GDM1 (cell line): Measurements from ENCODE around the gene GCAT.
"Not testable (repeated sequence)": the region's sequence is repeated elsewhere in the genome, so short reads cannot be mapped to it uniquely, and the experiment has no call there.

Experiments
- DNase-seq: peaks from one replicate; lab custom pipeline; 2025; lab: John Stamatoyannopoulos, UW

GCAT gene

DNA sequence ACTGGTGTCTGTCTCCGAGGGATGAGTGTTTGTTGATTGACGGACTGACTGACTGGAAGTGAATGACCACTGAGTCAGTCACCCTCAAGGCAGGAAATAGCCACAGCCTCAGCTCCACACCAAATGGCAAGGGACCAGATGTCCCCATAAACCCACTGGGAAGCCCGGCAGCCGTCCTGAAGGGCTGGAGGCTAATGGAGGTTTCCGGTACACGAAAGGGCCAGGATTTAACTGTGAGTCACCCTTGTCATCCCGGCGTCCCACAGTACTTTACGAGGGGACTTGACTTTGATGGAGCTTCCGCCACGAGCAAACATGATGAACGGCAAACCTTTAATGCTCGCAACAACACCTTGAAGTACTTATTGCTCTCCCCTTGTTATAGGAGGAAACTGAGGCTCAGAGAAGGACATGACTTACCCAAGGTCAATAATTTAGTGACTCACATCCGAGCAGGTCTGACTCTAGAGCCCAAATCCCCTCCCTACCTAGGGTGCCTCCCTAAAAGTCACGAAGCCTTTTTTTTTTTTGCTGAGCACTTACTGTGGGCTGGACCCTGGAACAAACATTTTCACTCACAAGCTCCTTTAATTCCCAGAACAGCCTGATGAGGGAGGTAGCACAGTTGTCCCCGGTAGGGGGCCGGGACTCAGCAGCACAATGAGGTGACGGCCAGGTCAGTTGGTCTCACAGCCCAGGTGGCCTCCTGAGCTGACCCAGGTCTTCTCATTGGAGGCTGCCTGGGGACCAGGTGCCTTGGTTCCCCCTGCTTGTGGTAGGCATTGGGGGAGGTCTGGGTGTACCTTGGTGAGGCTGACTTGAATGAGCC is 25.2 kb upstream of the GCAT start:
- DNase-seq: no peak

DNA sequence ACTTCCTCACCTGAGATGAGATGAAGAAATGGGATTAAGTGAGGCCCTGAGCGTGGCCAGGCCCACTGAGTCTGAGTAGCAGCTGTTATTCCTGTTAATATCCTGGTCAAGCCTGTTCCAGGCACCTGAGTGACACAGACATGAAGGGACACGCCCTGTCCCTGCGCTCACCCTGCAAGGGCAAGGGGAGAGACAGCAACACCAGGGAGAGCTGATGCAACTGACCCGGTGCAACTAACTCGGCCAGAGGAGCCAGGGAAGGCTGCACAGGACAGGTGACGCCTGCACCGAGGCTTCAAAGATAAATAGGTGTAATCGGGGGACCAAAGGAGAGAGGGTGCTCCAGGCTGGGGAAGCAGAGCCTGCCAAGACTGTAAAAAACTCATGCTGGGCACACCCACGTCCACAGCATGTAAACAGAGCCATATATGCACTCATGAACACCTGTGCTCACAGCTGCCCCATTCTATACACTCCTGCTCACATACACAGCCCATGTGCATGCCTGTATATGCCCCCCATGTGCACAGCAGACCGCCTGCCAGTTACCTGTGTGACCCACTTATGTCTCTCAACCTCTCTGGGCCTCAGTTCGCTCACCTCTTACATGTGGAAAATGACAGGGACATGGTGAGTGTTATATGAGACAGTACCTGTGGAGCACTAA is 22.8 kb upstream of the GCAT start:
- DNase-seq: no peak

DNA sequence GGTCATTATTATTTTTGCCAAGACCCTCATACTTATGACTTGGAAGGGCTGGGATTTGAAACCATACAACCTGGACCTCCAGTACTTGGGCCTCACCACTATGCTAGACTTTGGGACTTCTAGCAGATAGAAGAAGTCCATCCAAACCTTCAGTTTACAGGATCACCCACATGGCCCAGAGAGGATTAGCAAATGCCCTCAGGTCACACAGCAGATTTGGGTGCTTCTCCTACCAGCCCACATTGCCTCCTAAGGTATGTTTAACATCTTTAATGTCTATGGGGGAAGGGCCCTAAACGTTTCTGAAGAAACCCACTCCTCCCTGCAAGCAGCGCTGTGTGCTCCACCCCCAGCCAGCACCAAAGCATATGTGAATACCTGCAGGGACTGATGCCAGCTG is 17.5 kb upstream of the GCAT start:
- no peak for DNase-seq

DNA sequence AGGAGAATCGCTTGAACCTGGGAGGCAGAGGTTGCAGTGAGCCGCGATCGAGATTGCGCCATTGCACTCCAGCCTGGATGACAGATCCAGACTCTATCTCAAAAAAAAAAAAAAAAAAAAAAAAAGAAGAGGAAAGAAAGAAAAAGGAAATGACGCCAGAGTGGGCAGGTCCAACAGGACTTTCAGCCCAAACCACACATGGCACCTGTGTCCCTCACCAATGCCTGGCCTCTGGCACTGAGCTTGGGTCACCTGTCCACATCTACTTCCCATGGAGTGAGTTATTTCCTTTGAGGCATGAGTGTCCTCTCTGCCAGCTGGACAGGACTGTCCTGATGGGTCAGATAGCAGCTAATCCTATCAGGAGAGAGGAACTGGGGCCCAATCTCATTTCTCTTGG is 15.2 kb upstream of the GCAT start:
- DNase-seq: no peak

DNA sequence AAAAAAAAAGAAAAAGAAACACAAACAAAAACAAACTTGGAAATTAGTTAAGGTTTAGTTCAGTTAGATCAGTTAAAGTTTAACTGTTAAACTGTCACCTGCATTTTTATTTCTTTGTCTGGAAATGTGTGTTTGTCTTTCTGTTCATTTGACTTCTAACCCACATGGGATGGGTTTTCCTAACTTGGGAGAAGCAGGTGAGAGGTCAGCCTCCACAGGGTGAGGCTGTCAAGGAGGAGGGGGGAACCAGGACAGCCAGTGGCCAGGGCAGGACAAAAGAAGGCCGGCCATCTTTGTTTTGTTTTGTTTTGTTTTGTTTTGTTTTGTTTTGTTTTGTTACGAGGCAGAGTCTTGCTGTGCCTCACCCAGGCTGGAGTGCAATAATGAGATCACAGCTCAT is 13.4 kb upstream of the GCAT start:
- no peak for DNase-seq

- DNase-seq: no peak
Measured at GRCh38 chr22:37796079-37796478, 11.7 kb upstream of the GCAT start.

- DNase-seq: not testable (repeated sequence)
Measured at GRCh38 chr22:37797259-37797658, 10.5 kb upstream of the GCAT start.

DNA sequence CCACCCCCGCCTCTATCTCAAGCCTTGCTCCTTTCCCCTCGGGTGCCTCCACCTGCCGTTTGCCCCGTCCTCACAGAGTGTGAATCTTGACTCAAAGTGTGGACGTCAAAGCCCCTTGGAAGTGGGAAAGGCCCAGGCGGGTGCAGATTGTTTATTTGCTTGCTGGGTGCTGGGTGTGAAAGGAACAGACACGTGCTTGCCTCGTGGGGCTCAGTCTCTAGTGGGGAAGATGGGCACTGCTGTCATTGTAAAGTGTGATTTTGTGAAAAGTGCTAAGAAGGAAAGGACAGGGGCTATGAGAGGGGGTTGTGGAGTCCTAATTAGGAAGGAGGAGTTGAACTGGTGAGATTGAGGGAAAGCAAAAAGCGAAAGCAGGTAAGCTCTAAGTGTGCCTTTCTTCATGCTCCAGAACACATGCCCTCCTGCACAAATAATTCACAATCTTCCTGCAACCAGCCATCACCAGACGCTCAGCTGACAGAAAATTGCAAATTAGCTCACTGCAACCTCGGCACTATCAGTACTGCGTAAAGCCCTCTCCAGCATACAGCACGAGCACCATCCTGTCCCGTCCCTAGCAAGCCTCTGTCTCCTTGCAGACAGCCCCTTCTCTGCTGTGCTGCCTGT is 9.7 kb upstream of the GCAT start:
- no peak for DNase-seq

GRCh38 chr22:37799979-37800378 is 7.8 kb upstream of the GCAT start:
- not testable (repeated sequence) for DNase-seq

GRCh38 chr22:37801946-37802309 is 5.8 kb upstream of the GCAT start:
- DNase-seq: no peak

GRCh38 chr22:37802310-37803194 is 5.2 kb upstream of the GCAT start:
- peak; percentile 32 for DNase-seq

DNA sequence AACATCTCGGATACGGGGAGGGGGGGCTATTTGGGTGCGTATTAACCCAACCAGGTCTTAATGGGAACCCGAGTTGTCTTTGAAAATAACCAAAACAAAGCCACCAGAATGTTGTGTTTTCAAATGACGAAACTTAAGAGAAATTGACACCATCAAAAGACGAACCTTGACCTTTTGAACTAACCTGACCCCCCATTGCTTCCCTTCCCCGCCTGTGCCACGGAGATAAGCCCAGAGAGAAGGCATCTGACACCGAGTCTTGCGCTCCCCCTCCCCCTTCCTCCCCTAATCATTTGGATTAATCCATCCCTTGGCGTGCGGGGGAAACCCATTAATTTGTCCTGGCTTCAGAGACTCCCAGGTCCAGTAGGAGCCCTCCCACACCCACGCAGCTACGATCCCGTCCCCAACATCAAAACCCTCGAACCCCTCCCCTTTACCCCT is 4.5 kb upstream of the GCAT start:
- no peak for DNase-seq

DNA sequence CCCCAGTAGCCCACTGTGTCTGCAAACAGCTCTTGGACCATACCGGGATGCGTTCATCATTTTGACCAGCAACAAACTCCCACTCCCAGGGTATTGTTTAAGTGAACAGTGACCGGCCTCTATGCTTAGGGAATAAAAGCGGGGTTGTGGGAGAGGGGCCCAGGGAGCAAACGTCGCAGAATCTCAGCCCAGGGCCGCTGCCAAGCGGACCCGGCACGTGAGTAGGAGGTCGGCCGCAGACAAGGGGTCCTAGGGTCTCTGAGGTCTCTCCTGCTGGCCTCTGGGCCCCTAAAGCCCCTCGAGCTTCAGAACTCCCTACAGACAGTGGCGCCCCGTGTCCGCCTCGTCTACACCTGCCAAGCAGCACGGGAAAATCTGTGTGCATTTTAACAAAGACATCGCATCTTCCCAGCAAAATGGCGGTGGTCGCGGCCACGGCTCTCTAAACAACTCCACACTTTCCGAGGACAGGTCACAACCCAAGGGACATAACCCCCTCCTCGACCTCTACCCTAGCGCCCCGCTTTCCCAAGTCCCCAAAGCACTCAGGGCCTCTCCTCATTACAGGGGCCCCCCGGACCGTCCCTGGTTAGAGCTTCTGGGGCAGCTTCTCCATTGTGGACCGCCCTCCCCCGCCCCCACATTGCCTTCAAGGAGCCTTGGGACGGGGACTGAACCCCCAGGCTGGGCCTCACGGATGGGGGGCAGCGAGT is 3.9 kb upstream of the GCAT start:
- no peak for DNase-seq

DNA sequence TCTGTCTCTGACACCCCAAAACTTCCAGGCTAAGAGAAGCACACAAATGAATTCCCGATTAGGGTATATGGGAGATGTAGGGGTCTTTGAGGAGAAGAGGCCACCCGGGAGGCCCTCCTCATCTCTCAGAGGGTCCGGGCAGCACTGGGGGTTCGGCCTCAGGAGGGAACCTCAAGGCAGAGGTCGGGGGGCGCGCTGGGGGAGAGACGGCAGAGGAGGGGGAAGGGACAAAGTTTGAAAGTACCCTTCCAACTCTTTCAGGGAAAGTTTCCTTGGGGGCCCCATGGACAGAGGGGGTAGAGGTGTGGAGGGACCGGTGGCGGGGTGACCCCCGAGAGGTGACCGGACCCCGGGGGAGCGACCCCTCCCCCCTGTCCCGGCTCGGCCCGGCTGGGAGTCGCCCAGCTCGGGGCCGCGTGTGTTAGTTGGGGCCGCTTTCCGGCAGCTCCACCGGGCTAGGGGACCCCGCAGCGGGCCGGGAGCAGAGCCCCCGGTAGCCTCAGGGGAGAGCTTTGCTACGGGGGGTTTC is 3.3 kb upstream of the GCAT start:
- DNase-seq: no peak

DNA sequence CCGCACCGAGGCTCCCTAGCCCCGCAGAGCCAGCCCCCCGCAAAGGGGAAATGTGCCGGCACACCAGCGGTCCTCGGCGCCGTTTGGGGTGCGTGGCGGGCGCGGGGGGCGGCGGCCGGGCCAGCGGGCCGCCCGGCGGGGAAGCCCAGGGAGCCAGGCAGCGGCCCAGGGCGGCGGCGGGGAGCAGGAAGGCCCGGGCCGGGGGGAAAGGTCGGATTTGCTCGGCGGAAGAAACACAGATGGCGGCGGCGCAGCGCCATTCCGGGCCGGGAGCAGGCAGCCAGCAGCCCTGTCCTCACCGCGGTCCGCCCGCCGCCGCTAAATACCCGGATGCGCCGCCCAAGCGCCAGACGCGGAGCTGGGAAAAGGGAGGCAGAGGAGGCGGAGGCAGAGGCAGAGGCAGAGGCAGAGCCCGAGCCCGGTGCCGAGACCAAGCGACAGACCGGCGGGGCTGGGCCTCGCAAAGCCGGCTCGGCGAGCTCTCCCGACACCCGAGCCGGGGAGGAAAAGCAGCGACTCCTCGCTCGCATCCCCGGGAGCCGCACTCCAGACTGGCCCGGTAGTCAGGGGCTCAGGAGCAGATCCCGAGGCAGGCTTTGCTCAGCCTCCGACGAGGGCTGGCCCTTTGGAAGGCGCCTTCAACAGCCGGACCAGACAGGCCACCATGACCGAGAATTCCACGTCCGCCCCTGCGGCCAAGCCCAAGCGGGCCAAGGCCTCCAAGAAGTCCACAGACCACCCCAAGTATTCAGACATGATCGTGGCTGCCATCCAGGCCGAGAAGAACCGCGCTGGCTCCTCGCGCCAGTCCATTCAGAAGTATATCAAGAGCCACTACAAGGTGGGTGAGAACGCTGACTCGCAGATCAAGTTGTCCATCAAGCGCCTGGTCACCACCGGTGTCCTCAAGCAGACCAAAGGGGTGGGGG is 2.6 kb upstream of the GCAT start:
- DNase-seq: peak; percentile 84

DNA sequence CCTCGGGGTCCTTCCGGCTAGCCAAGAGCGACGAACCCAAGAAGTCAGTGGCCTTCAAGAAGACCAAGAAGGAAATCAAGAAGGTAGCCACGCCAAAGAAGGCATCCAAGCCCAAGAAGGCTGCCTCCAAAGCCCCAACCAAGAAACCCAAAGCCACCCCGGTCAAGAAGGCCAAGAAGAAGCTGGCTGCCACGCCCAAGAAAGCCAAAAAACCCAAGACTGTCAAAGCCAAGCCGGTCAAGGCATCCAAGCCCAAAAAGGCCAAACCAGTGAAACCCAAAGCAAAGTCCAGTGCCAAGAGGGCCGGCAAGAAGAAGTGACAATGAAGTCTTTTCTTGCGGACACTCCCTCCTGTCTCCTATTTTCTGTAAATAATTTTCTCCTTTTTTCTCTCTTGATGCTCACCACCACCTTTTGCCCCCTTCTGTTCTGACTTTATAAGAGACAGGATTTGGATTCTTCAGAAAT is 1.9 kb upstream of the GCAT start:
- DNase-seq: no peak

DNA sequence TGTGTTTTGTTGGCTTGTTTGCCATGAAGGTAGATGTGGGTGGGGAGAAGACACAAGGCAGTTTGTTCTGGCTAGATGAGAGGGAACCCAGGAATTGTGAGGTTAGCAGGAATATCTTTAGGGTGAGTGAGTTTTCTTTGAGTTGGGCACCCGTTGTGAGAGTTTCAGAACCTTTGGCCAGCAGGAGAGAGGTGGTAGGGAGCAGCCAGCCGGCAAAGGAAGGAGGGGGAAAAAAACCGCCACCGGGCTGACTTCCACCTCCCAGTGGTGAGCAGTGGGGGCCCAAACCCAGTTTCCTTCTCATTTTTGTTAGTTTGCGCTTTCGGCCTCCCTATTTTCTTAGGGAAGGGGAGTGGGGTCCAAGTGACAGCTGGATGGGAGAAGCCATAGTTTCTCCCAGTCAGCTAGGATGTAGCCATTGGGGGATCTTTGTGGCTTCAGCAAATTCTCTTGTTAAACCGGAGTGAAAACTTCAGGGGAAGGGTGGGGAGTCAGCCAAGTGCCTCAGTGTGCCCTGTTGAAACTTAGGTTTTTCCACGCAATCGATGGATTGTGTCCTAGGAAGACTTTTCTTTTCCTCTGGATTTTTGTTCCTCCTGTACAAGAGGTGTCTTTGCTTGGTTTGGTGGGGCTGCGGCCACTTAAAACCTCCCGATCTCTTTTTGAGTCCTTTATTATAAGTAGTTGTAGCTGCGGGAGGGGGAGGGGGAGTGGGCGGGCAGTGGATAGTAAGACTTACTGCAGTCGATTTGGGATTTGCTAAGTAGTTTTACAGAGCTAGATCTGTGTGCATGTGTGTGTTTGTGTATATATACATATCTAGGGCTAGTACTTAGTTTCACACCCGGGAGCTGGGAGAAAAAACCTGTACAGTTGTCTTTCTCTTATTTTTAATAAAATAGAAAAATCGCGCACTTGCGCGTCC is 1.1 kb upstream of the GCAT start:
- DNase-seq: peak; percentile 18

DNA sequence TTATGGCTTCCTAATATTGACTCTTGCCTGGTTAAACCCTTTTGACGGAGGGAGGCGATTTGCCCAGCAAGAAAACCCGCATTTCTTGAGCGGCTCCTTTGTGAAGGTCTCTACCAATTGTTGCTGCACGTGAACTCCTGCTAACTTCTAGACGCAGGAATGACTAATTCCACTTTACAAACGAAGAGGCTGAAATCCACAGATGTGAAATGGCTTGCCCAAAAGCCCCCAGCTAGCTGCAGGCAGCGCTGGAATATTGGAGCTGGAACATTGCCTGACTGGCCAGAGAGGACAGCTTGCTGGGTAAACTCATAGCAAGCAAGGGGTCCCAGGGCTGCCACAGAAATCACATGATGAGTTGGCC is 542 bp downstream of the GCAT start:
- no peak for DNase-seq
